Fibroblast of lung (primary cell): ENCODE data around the gene ZNF579.

Experiments
- EZH2 ChIP-seq: IDR thresholded peaks from 2 replicates; pipeline ENCODE4 v1.5.1; 2012; ENCODE audit warnings: low read length, control low read depth, mild to moderate bottlenecking; ENCODE audit errors: missing control alignments
- TF ChIP-seq, protein P1 (sequence below), 2 donors: IDR thresholded peaks in 1 of 2; conservative IDR thresholded peaks in 1 of 2; 1 replicate in 1 of 2; 2 replicates in 1 of 2; pipeline ENCODE4 v1.5.1; 2011 to 2012; ENCODE audit warnings: low read length in 2 of 2, control low read depth in 1 of 2, inconsistent platforms in 1 of 2, low read depth in 1 of 2, mild to moderate bottlenecking in 1 of 2

DNA sequence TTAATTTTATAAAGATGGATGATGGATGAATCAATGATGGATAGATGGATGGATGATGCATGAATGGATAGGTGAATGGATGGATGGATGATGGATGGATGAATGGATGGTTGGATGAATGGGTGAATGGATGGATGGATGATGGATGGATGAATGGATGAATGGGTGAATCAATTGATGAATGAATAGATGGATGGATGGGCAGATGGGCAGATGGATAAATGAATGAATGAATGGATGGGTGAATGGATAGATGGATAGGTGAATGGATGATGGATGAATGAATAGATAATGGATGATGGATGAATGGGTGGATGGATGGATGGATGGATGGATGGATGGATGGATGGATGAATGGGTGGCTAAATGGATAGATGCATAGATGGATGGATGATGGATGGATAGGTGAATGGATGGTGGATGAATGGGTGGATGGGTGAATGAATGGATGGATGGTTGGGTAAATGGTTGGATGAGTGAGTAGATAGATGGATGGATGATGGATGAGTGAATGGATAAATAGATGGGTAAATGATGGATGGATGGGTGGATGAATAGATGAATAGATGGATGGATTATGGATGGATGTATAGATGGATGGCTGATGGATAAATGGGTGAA is 12.8 kb downstream of the ZNF579 start:
- TF ChIP-seq, protein P1, sequence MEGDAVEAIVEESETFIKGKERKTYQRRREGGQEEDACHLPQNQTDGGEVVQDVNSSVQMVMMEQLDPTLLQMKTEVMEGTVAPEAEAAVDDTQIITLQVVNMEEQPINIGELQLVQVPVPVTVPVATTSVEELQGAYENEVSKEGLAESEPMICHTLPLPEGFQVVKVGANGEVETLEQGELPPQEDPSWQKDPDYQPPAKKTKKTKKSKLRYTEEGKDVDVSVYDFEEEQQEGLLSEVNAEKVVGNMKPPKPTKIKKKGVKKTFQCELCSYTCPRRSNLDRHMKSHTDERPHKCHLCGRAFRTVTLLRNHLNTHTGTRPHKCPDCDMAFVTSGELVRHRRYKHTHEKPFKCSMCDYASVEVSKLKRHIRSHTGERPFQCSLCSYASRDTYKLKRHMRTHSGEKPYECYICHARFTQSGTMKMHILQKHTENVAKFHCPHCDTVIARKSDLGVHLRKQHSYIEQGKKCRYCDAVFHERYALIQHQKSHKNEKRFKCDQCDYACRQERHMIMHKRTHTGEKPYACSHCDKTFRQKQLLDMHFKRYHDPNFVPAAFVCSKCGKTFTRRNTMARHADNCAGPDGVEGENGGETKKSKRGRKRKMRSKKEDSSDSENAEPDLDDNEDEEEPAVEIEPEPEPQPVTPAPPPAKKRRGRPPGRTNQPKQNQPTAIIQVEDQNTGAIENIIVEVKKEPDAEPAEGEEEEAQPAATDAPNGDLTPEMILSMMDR (conservative IDR thresholded peaks at IDR 0.05 in 1 of 2, IDR thresholded peaks at IDR 0.05 in 1 of 2; ENCODE audit: low read depth in 1 of 2, low read length in 2 of 2), result no peak
- no peak for TF ChIP-seq EZH2
